ENCODE data around the gene HAUS6.
"Not testable (repeated sequence)": the region's sequence is repeated elsewhere in the genome, so short reads cannot be mapped to it uniquely, and the experiment has no call there.

Gene HAUS6

DNA sequence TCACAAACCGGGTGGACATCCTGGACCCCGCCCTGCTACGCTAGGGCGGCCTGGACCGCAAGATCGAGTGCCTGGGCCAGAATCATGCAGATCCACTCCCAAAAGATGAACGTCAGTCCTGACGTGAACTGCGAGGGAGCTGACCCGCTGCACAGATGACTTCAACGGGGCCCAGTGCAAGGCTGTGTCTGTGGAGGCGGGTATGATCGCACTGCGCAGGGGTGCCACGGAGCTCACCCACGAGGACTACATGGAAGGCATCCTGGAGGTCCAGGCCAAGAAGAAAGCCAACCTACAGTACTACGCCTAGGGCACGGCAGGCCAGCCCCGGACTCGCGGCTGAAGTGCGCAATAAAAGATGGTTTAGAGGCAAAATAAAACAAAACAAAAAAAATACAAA, 74.9 kb downstream of the HAUS6 start:
- no peak overlapping the region for H3K4me3 ChIP-seq (ENCODE audit: low read length)
- H3K27me3 ChIP-seq (ENCODE audit: insufficient read depth, low read length) = no peaks in the 10 kb centered on the region
- no peaks in the 10 kb centered on the region for H3K4me1 ChIP-seq (ENCODE audit: insufficient read depth, low read length)
- no peaks in the 10 kb centered on the region for H3K36me3 ChIP-seq (ENCODE audit: insufficient read depth, low read depth, low read length)
- no peaks in the 10 kb centered on the region for H3K9me3 ChIP-seq (ENCODE audit: insufficient read depth, low read depth, low read length)
- H3K9ac ChIP-seq (ENCODE audit: low read depth, low read length) = no peak overlapping the region
- H3K27ac ChIP-seq (ENCODE audit: low read length) = no peak overlapping the region

DNA sequence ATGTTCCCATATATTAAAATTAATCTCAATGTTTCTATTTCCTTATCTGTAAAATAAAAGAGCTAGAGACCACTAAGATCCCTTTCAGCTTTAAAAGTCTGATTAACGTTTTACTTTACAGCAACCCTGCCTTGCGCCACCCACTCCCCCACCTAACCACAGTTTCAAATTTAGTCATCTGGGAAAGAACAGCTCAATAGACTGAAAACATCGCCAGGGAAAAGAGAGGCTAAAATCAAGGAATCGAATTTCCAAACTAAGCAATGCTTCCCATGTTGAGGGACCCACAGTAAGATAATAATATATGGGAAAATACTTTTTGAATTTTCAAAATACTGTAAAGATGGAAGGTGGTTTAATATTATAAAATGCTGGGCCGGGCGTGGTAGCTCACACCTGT, 76.3 kb downstream of the HAUS6 start:
- no peaks in the 10 kb centered on the region for H3K27me3 ChIP-seq (ENCODE audit: insufficient read depth, low read length)
- no peaks in the 10 kb centered on the region for H3K9me3 ChIP-seq (ENCODE audit: insufficient read depth, low read depth, low read length)
- H3K36me3 ChIP-seq (ENCODE audit: insufficient read depth, low read depth, low read length) = no peaks in the 10 kb centered on the region
- no peak overlapping the region for H3K27ac ChIP-seq (ENCODE audit: low read length)
- H3K4me3 ChIP-seq (ENCODE audit: low read length) = no peak overlapping the region
- H3K9ac ChIP-seq (ENCODE audit: low read depth, low read length) = no peak overlapping the region
- H3K4me1 ChIP-seq (ENCODE audit: insufficient read depth, low read length) = no peaks in the 10 kb centered on the region

- H3K4me3 ChIP-seq (ENCODE audit: low read length) = no peak overlapping the region
- H3K4me1 ChIP-seq (ENCODE audit: insufficient read depth, low read length) = no peaks in the 10 kb centered on the region
- H3K9me3 ChIP-seq (ENCODE audit: insufficient read depth, low read depth, low read length) = no peaks in the 10 kb centered on the region
- no peaks in the 10 kb centered on the region for H3K27me3 ChIP-seq (ENCODE audit: insufficient read depth, low read length)
- H3K36me3 ChIP-seq (ENCODE audit: insufficient read depth, low read depth, low read length) = no peaks in the 10 kb centered on the region
- H3K27ac ChIP-seq (ENCODE audit: low read length) = no peak overlapping the region
- no peak overlapping the region for H3K9ac ChIP-seq (ENCODE audit: low read depth, low read length)
Observed at GRCh38 chr9:19023078-19023477, 79.6 kb downstream of the HAUS6 start.

GRCh38 chr9:19022206-19022605, 80.5 kb downstream of the HAUS6 start:
- Histone ChIP-seq H3K4me1 (ENCODE audit: insufficient read depth, low read length) (no peaks in the 10 kb centered on the region), H3K4me3 (ENCODE audit: low read length) (no peak overlapping the region), H3K36me3 (ENCODE audit: insufficient read depth, low read depth, low read length) (no peaks in the 10 kb centered on the region), H3K27me3 (ENCODE audit: insufficient read depth, low read length) (no peaks in the 10 kb centered on the region), H3K27ac (ENCODE audit: low read length) (no peak overlapping the region), H3K9me3 (ENCODE audit: insufficient read depth, low read depth, low read length) (no peaks in the 10 kb centered on the region), H3K9ac (ENCODE audit: low read depth, low read length) (no peak overlapping the region)

- H3K9ac ChIP-seq (ENCODE audit: low read depth, low read length); H3K9me3 ChIP-seq (ENCODE audit: insufficient read depth, low read depth, low read length); H3K27ac ChIP-seq (ENCODE audit: low read length); H3K36me3 ChIP-seq (ENCODE audit: insufficient read depth, low read depth, low read length); H3K4me1 ChIP-seq (ENCODE audit: insufficient read depth, low read length); H3K27me3 ChIP-seq (ENCODE audit: insufficient read depth, low read length); H3K4me3 ChIP-seq (ENCODE audit: low read length): not testable (repeated sequence)
Observed at GRCh38 chr9:19021649-19022048, 81.1 kb downstream of the HAUS6 start.

DNA sequence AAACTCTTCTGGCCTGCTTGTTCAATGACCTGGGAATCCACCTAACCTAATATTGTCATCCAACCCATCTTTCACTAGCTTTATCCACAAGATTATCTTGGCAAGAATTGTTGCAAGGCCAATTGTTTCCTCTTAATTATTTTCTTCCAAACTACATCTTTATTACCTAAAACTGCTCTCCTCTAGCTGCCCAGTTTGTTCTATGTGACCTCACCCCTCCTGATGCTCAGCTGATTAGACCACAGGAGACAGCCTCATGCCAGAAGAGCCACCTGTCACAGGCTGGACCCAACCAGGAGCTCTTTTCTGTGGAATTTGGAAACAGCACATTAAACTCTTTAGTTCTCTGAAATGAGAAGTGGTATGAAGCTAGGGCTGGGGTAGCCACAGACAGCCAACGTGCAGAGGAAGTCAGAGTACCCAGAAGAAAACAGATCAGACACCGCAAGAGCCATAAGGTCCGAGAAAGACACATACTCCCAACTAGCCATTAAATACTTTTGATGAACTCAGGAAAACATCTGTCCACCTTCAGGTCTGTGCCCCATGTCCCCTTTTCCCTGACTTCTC, 81.7 kb downstream of the HAUS6 start:
- Histone ChIP-seq H3K9me3 (ENCODE audit: insufficient read depth, low read depth, low read length) (no peaks in the 10 kb centered on the region), H3K27ac (ENCODE audit: low read length) (no peak overlapping the region), H3K27me3 (ENCODE audit: insufficient read depth, low read length) (no peaks in the 10 kb centered on the region), H3K36me3 (ENCODE audit: insufficient read depth, low read depth, low read length) (no peaks in the 10 kb centered on the region), H3K4me3 (ENCODE audit: low read length) (no peak overlapping the region), H3K4me1 (ENCODE audit: insufficient read depth, low read length) (no peaks in the 10 kb centered on the region), H3K9ac (ENCODE audit: low read depth, low read length) (no peak overlapping the region)

DNA sequence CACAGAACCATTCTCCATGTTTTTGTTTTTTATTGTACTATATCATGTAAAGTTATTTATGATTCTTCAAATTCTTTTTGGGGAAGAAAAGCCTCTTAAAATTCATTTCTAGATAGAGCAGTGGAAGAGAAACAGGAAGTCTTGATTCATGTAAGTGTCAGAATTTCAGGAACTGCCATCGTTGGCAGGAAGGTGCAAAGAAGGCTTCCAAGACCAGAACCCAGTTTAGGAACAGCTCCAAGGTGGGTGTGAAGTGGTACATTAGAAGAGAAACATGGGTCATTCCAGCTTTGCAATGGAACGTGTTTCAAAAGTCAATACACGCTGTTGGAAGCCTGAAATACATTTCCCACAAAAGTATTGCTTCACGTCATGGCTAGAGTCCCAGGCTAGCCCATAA, 84.5 kb downstream of the HAUS6 start:
- Histone ChIP-seq H3K27ac (ENCODE audit: low read length) (no peak overlapping the region), H3K4me1 (ENCODE audit: insufficient read depth, low read length) (no peaks in the 10 kb centered on the region), H3K9me3 (ENCODE audit: insufficient read depth, low read depth, low read length) (no peaks in the 10 kb centered on the region), H3K9ac (ENCODE audit: low read depth, low read length) (no peak overlapping the region), H3K27me3 (ENCODE audit: insufficient read depth, low read length) (no peaks in the 10 kb centered on the region), H3K36me3 (ENCODE audit: insufficient read depth, low read depth, low read length) (no peaks in the 10 kb centered on the region), H3K4me3 (ENCODE audit: low read length) (no peak overlapping the region)

- Histone ChIP-seq H3K36me3 (ENCODE audit: insufficient read depth, low read depth, low read length) (no peaks in the 10 kb centered on the region), H3K9ac (ENCODE audit: low read depth, low read length) (no peak overlapping the region), H3K4me1 (ENCODE audit: insufficient read depth, low read length) (no peaks in the 10 kb centered on the region), H3K27ac (ENCODE audit: low read length) (no peak overlapping the region), H3K9me3 (ENCODE audit: insufficient read depth, low read depth, low read length) (no peaks in the 10 kb centered on the region), H3K27me3 (ENCODE audit: insufficient read depth, low read length) (no peaks in the 10 kb centered on the region), H3K4me3 (ENCODE audit: low read length) (no peak overlapping the region)
Observed at GRCh38 chr9:19009391-19009965, 93.2 kb downstream of the HAUS6 start.
